Measurements from ENCODE around the gene MAN1A1.

DNA sequence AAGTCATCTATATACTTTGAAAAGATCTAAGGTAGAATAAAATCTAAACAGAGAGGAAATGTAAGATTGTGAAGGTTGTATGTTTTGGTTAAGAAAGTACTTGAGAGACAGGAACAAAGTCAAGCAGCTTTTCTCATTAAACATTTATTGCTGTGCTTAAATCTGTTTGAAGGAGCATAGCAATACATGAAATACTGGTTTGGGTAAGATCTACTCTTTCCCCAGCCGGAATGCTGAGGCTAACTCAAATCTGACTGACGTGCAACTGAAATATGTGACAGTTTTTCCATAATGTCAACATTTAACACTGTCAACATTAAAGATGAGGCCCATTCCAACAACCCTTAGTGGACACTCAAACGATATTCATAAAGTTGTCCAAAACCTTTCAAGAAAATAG is 59.9 kb downstream of the MAN1A1 start:
- TF ChIP-seq CTCF (conservative IDR thresholded peaks at IDR 0.05; ENCODE audit: low read depth, low read length) (no peak), EZH2phosphoT487 (IDR thresholded peaks at IDR 0.05; ENCODE audit: borderline replicate concordance, low read length) (no peak), EZH2 (IDR thresholded peaks at IDR 0.05; ENCODE audit: low read length, unreplicated experiment) (no peak)

Data from PC-3 (cell line).